Measurements from ENCODE around the gene ACKR4. TPM values are rescaled to one million over a fixed set of nuclear protein-coding genes. Genes with fewer than 3 reads are reported as not detected.
A peak's percentile ranks its signal among the peaks of the same experiment; 100 is the strongest.

Gene ACKR4
- not detected in 2 replicates for total RNA-seq (2011; cell fraction: chromatin; rRNA removed; ENCODE audit: low replicate concordance)
- not detected in 2 replicates for total RNA-seq (2011; cell fraction: nucleolus; rRNA removed)
- total RNA-seq (2011; cell fraction: nucleoplasm; rRNA removed) = not detected in 2 replicates
- total RNA-seq (2014; rRNA removed) (not detected in 2 replicates), total RNA-seq (2014; rRNA removed; fragmentation: Illumina TruSeq; extraction: Trizol) (not detected in 2 replicates), total RNA-seq (2015; rRNA removed; fragmentation: Illumina TruSeq; extraction: Trizol) (not detected in 2 replicates), total RNA-seq (2021) (not detected in 2 replicates), polyA plus RNA-seq (2011; rRNA removed) (0.04 TPM in 1 of 2 replicates, not detected in the other), polyA plus RNA-seq (2014; fragmentation: Illumina TruSeq; extraction: Trizol) (not detected in 2 replicates), polyA plus RNA-seq (2014; fragmentation: Nextera tagmentation; extraction: Ambion mirVana) (under 1 TPM in 1 of 2 experiments, not detected in 1; 0.06 TPM), polyA plus RNA-seq (2014; rRNA removed) (not detected in 2 replicates), polyA minus RNA-seq (2011; rRNA and poly(A)+ RNA removed) (not detected in 2 replicates), Bru-seq, nascent RNA (not detected), BruChase-seq, experiment 1, labeled RNA remaining after a 2-hour chase (percentile 24 among the genes with signal in this experiment), BruChase-seq, experiment 2, labeled RNA remaining after a 6-hour chase (percentile 29 among the genes with signal in this experiment)
- polyA plus RNA-seq (2011; cell fraction: cytosol; rRNA removed) = not detected in 2 replicates
- polyA plus RNA-seq (2011; cell fraction: nucleus; rRNA removed) = 0.06 TPM in 1 of 2 replicates, not detected in the other
- polyA plus RNA-seq (2012) = 0.10 and 0.36 TPM in 2 replicates
- not detected in 2 replicates for polyA minus RNA-seq (2011; cell fraction: cytosol; rRNA and poly(A)+ RNA removed)
- not detected in 2 replicates for polyA minus RNA-seq (2011; cell fraction: nucleus; rRNA and poly(A)+ RNA removed)
- long read RNA-seq, experiment 1 = 0 reads
- long read RNA-seq, experiment 2 = 0 reads
- long read RNA-seq, experiment 3 = 0 reads

DNA sequence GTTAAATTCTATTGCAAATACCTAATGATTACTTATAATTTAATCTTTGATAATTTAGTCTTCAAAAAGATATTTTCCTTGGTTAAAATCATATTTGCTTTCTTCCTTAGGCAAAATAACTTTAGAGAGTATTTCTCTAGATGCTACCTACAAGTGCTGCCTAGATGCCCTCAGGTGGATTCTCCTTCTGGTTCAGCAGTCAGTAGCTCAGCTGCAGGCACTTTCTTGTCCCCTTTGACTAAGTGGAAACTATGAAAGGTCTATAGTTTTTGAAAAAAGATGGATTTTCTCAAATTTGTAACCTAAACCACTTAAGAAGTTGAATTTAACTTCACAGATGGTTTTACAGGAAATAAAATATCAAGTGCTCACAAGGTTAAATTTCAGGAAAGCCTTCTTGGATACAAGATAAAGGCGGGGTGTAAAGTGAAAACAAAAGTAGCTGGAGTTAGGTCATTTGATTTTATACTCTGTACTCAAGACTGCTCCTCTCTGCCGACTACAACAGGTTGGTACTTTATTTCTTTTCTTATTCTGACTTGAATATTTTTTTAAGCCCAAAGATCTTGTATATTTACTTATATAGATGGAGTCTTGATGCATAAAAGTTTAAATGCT lies at the start of gene ACKR4:
ACKR4 (plus strand) TSS at position 455 of the 618 bp plus-strand sequence. CDS start 3,128 bp downstream, outside the sequence.
- POLR2A ChIA-PET = interaction anchor here (0.7 kb wide), 1 partner anchor 150 kb away, joined by 3 read pairs; no protein-coding TSS in a partner anchor
- 67% methylated on average over 2 of the region's 2 CpGs for WGBS (ENCODE audit: insufficient coverage, low coverage, missing lambda C conversion rate)
- no TSS peak for BruUV-seq (replicated peaks)

More for the DNA sequence above, at the start of gene ACKR4:
- Histone ChIP-seq H3K79me2 (ENCODE audit: control insufficient read depth, insufficient read depth, low read length) (no peaks in the 10 kb centered on the region), H4K20me1 (replicated peaks; ENCODE audit: control insufficient read depth, insufficient read depth, low read length) (no peaks in the 10 kb centered on the region), H3K9me3 (replicated peaks; ENCODE audit: control insufficient read depth, insufficient read depth, low read depth, low read length) (no peaks in the 10 kb centered on the region), H2AFZ (ENCODE audit: low read depth, low read length) (no peak within 1 kb of the TSS), H3K9me1 (ENCODE audit: control insufficient read depth, insufficient read depth, low read length) (no peaks in the 10 kb centered on the region), H3K36me3 (ENCODE audit: control insufficient read depth, insufficient read depth, low read length) (no peaks in the 10 kb centered on the region), H3K27ac (ENCODE audit: extremely low read depth, low read depth, low read length) (no peak within 1 kb of the TSS), H3K4me3 (no peak within 1 kb of the TSS), H3K9ac (ENCODE audit: insufficient read depth in 1 of 2, low read depth in 2 of 2, low read length in 2 of 2) (no peak within 1 kb of the TSS), H3K4me1 (replicated peaks in 1 of 2; ENCODE audit: control insufficient read depth in 2 of 2, insufficient read depth in 2 of 2, low read length in 2 of 2) (no peaks in the 10 kb centered on the region), H3K27me3 (ENCODE audit: control insufficient read depth in 2 of 2, insufficient read depth in 2 of 2, low read length in 2 of 2) (no peaks in the 10 kb centered on the region), H3K4me2 (ENCODE audit: insufficient read depth, low read length) (no peak within 1 kb of the TSS)
- TF ChIP-seq NFRKB (IDR thresholded peaks at IDR 0.05; ENCODE audit: low read depth) (no peak), HDAC3 (IDR thresholded peaks at IDR 0.05; ENCODE audit: borderline replicate concordance, partially characterized antibody) (no peak), PHTF2 (CRISPR knock-in tag; IDR thresholded peaks at IDR 0.05) (no peak), GABPA (tag; conservative IDR thresholded peaks at IDR 0.05; ENCODE audit: low read depth) (no peak), ZNF830 (CRISPR knock-in tag; IDR thresholded peaks at IDR 0.05) (no peak), NCOA6 (IDR thresholded peaks at IDR 0.05) (no peak), ZNF282 (CRISPR knock-in tag; IDR thresholded peaks at IDR 0.05) (no peak), YY1 (IDR thresholded peaks at IDR 0.05; ENCODE audit: borderline replicate concordance in 1 of 3, control insufficient read depth in 1 of 3, extremely low read depth in 1 of 3, insufficient read depth in 3 of 3, insufficient read length in 1 of 3, insufficient replicate concordance in 2 of 3, low read depth in 1 of 3, low read length in 2 of 3) (no peak), NBN (IDR thresholded peaks at IDR 0.05; ENCODE audit: low read depth) (no peak)
- TF ChIP-seq, protein P1, sequence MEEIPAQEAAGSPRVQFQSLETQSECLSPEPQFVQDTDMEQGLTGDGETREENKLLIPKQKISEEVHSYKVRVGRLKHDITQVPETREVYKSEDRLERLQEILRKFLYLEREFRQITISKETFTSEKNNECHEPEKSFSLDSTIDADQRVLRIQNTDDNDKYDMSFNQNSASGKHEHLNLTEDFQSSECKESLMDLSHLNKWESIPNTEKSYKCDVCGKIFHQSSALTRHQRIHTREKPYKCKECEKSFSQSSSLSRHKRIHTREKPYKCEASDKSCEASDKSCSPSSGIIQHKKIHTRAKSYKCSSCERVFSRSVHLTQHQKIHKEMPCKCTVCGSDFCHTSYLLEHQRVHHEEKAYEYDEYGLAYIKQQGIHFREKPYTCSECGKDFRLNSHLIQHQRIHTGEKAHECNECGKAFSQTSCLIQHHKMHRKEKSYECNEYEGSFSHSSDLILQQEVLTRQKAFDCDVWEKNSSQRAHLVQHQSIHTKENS (CRISPR knock-in tag; IDR thresholded peaks at IDR 0.05) = no peak
- in situ Hi-C loops (cut with MboI) (no loop called here), intact Hi-C loops (cut with micrococcal nuclease) (no loop called here)
- FAIRE-seq (no peak), DNase-seq (ENCODE audit: extremely low read depth in 1 of 4, low spot score in 3 of 4) (no peak), ATAC-seq (no peak)
- CTCF ChIA-PET (ENCODE audit: low intra/inter-chr PET ratio) = no interaction called here

Data from K562 (cell line).